ENCODE results near the gene CYTH2. TPM values are rescaled to one million over a fixed set of nuclear protein-coding genes. Genes with fewer than 3 reads are reported as not detected.
"Not testable (repeated sequence)": the region's sequence is repeated elsewhere in the genome, so short reads cannot be mapped to it uniquely, and the experiment has no call there.

Gene CYTH2
- total RNA-seq, 2 donors from 2014 or later = 76.1 to 94.2 TPM

DNA sequence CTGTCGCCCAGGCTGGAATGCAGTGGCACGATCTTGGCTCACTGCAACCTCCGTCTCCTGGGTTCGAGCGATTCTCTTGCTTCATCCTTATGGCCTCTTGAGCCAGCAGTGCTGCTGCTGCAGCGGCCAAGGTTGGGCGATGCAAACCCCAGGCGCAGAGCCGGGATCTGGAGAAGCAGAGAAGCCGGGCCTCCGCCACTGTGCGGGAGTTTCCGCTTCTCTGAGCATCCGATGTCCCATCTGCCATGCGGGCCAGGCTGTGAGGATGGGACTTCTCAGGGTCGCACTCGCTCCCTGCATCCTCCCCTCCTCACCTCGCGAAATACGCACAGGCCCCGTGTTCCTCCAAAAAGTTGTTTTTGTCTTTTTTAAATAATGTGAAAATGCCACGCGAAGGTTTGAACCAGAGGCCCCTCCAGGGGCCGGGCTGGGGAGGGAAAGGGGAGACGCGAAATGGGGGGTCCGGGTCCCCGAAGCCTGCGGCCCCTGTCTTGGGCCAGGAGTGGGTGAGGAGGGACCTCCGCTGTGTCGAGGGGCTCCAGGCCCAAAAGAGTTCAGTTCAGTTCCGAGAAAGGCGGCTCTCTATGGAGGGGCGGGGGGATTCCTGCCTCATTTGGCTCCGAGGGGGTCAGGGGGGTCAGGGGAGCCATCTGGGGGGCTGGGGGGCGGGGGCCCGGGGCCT lies 15.9 kb downstream of the CYTH2 start:
- intact Hi-C loops (cut with DNase I) = no loop called here
- 84 to 90% methylated on average over 31 to 33 of the region's 37 CpGs for WGBS, 2 donors
- Histone ChIP-seq H3K4me3 (no peak overlapping the region), H3K27ac (no peak overlapping the region), H3K9me3 (no peaks in the 10 kb centered on the region), H3K4me1 (peaks cover 35% of the 10 kb centered on the region), H3K27me3 (no peaks in the 10 kb centered on the region), H3K36me3 (replicated peaks in 1 of 2; ENCODE audit: insufficient read depth in 1 of 2, low read depth in 2 of 2) (no peaks in the 10 kb centered on the region)
- DNase-seq (no peak), ATAC-seq (no peak)
- TF ChIP-seq, protein P1, sequence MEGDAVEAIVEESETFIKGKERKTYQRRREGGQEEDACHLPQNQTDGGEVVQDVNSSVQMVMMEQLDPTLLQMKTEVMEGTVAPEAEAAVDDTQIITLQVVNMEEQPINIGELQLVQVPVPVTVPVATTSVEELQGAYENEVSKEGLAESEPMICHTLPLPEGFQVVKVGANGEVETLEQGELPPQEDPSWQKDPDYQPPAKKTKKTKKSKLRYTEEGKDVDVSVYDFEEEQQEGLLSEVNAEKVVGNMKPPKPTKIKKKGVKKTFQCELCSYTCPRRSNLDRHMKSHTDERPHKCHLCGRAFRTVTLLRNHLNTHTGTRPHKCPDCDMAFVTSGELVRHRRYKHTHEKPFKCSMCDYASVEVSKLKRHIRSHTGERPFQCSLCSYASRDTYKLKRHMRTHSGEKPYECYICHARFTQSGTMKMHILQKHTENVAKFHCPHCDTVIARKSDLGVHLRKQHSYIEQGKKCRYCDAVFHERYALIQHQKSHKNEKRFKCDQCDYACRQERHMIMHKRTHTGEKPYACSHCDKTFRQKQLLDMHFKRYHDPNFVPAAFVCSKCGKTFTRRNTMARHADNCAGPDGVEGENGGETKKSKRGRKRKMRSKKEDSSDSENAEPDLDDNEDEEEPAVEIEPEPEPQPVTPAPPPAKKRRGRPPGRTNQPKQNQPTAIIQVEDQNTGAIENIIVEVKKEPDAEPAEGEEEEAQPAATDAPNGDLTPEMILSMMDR (IDR thresholded peaks at IDR 0.05) = no peak
- TF ChIP-seq POLR2A (IDR thresholded peaks at IDR 0.05) = no peak

DNA sequence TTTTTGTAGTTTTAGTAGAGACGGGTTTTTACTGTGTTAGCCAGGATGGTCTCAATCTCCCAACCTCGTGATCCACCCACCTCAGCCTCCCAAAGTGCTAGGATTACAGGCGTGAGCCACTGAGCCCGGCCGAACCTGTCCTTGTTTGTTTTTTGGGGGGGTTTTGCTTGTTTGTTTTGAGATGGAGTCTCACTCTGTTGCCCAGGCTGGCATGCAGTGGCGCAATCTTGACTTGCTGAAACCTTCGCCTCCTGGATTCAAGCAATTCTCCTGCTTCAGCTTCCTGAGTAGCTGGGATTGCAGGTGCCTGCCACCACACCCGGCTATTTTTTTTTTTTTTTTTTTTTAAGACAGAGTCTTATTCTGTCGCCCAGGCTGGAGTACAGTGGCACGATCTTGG lies 17.5 kb downstream of the CYTH2 start:
- H3K27me3 ChIP-seq; DNase-seq; H3K4me3 ChIP-seq; ATAC-seq; H3K36me3 ChIP-seq (replicated peaks in 1 of 2; ENCODE audit: insufficient read depth in 1 of 2, low read depth in 2 of 2); H3K9me3 ChIP-seq; intact Hi-C loops (cut with DNase I); H3K27ac ChIP-seq: not testable (repeated sequence)
- 66 to 83% methylated on average over 9 to 10 of the region's 10 CpGs for WGBS, 2 donors
- peaks cover 29% of the 10 kb centered on the region for H3K4me1 ChIP-seq

DNA sequence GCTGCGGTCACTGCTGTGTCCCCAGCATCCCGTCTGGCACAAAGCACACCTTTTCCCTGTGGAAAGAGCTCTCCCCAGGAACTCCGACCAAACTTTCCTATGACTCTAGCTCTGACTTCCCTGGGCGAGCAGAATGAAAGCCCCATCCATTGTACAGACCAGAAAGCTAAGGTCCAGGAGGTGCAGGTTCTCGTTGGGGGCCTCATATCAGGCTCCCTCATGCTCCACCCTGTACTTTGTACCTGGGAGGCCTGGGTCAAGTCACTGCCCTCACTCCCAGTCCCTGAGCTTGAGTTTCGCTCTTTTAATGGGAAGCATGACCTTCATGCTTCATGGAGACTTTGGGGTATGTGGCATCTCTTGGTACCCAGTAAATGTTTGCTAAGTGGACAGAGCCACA lies 18.4 kb downstream of the CYTH2 start:
- no peaks in the 10 kb centered on the region for H3K27me3 ChIP-seq
- no peak overlapping the region for H3K4me3 ChIP-seq
- 74 to 81% methylated on average over 6 of the region's 6 CpGs for WGBS, 2 donors
- H3K4me1 ChIP-seq = peaks cover 21% of the 10 kb centered on the region
- intact Hi-C loops (cut with DNase I) = no loop called here
- no peak for TF ChIP-seq POLR2A (IDR thresholded peaks at IDR 0.05)
- TF ChIP-seq, protein P1 (IDR thresholded peaks at IDR 0.05) = no peak
- no peak for DNase-seq
- no peaks in the 10 kb centered on the region for H3K9me3 ChIP-seq
- no peak for ATAC-seq
- H3K27ac ChIP-seq = peak overlapping the region in 3 of 4 donors; percentile 54 to 78 (median 75)
- H3K36me3 ChIP-seq (replicated peaks in 1 of 2; ENCODE audit: insufficient read depth in 1 of 2, low read depth in 2 of 2) = no peaks in the 10 kb centered on the region

DNA sequence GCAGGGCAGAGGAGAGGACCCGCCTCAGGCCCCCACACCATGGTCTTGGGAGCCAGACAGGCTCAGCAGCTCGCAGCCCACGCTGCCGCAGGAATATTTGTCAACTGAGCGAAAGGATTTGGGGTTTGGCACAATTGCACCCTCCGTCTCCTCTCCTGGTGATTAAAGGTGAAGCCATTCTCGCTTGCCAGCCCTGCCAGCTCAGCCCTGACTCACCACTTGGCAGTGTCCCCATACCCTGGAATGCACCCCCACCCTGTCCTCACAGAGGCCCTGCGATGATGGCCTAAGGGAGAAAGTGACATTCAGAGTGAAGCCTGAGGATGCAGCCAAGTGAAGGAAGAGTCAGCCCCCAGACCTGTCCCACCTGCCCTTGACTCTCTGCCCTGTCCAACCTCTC lies 18.8 kb downstream of the CYTH2 start:
- H3K4me3 ChIP-seq = no peak overlapping the region
- no peaks in the 10 kb centered on the region for H3K36me3 ChIP-seq (replicated peaks in 1 of 2; ENCODE audit: insufficient read depth in 1 of 2, low read depth in 2 of 2)
- DNase-seq (peak; percentile 76 to 93 (median 80)), ATAC-seq (peak; percentile 43)
- TF ChIP-seq, protein P1 (IDR thresholded peaks at IDR 0.05) = no peak
- 66% methylated on average over 8 of the region's 8 CpGs; no CpG with 5 or more reads in 1 of the 2 donors for WGBS, 2 donors
- intact Hi-C loops (cut with DNase I) = no loop called here
- no peaks in the 10 kb centered on the region for H3K27me3 ChIP-seq
- H3K27ac ChIP-seq = peak overlapping the region; percentile 54 to 78 (median 70)
- H3K9me3 ChIP-seq = no peaks in the 10 kb centered on the region
- peaks cover 21% of the 10 kb centered on the region for H3K4me1 ChIP-seq

DNA sequence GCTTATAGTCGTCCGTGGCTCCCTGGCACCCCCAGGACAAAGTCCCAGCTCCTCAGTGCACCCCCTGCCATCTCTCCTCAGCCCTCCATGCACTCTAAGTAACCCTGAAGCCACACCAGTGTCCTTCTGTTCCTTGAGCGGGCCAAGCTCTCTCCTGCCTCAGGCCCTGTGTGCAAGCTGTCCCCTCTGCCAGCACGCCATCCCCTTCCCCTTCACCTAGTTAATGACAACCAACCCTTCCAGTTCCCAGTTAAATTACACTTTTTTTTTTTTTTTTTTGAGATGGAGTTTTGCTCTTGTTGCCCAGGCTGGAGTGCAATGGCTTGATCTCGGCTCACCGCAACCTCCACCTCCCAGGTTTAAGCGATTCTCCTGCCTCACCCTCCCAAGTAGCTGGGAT lies 19.3 kb downstream of the CYTH2 start:
- 73 to 81% methylated on average over 7 of the region's 7 CpGs for WGBS, 2 donors
- H3K9me3 ChIP-seq; ATAC-seq; H3K27me3 ChIP-seq; H3K4me3 ChIP-seq; DNase-seq; intact Hi-C loops (cut with DNase I); H3K36me3 ChIP-seq (replicated peaks in 1 of 2; ENCODE audit: insufficient read depth in 1 of 2, low read depth in 2 of 2): not testable (repeated sequence)
- H3K4me1 ChIP-seq = peaks cover 21% of the 10 kb centered on the region
- H3K27ac ChIP-seq = peak overlapping the region; percentile 54 to 78 (median 70)
